Duodenal mucosa (tissue), 2 donors: ENCODE measurements around the gene SPSB4.
"Not testable (repeated sequence)": the region's sequence is repeated elsewhere in the genome, so short reads cannot be mapped to it uniquely, and the experiment has no call there.

Experiments
- H3K27ac ChIP-seq: one replicate; pipeline ENCODE4 v1.7.0; 2013; ENCODE audit warnings: low read depth, low read length
- H3K27me3 ChIP-seq, 2 donors: one replicate each; pipeline ENCODE4 v1.7.0; 2013; ENCODE audit warnings: low read length in 2 of 2, control low read depth in 1 of 2; ENCODE audit not compliant: insufficient read depth in 2 of 2, control insufficient read depth in 1 of 2
- H3K36me3 ChIP-seq, 2 donors: one replicate each; pipeline ENCODE4 v1.7.0; 2013; ENCODE audit warnings: low read length in 2 of 2, control low read depth in 1 of 2; ENCODE audit not compliant: insufficient read depth in 2 of 2, control insufficient read depth in 1 of 2
- H3K4me1 ChIP-seq, 2 donors: one replicate each; pipeline ENCODE4 v1.7.0; 2013; ENCODE audit warnings: low read length in 2 of 2, control low read depth in 1 of 2; ENCODE audit not compliant: insufficient read depth in 2 of 2, control insufficient read depth in 1 of 2
- H3K4me3 ChIP-seq, 2 donors: one replicate each; pipeline ENCODE4 v1.7.0; 2013; ENCODE audit warnings: low read length in 2 of 2, low read depth in 1 of 2
- H3K9ac ChIP-seq, 2 donors: one replicate each; pipeline ENCODE4 v1.7.0; 2013; ENCODE audit warnings: low read length in 2 of 2, low read depth in 1 of 2
- H3K9me3 ChIP-seq, 2 donors: one replicate each; pipeline ENCODE4 v1.7.0; 2013; ENCODE audit warnings: low read length in 2 of 2, control low read depth in 1 of 2; ENCODE audit not compliant: control insufficient read depth in 1 of 2

The SPSB4 gene

DNA sequence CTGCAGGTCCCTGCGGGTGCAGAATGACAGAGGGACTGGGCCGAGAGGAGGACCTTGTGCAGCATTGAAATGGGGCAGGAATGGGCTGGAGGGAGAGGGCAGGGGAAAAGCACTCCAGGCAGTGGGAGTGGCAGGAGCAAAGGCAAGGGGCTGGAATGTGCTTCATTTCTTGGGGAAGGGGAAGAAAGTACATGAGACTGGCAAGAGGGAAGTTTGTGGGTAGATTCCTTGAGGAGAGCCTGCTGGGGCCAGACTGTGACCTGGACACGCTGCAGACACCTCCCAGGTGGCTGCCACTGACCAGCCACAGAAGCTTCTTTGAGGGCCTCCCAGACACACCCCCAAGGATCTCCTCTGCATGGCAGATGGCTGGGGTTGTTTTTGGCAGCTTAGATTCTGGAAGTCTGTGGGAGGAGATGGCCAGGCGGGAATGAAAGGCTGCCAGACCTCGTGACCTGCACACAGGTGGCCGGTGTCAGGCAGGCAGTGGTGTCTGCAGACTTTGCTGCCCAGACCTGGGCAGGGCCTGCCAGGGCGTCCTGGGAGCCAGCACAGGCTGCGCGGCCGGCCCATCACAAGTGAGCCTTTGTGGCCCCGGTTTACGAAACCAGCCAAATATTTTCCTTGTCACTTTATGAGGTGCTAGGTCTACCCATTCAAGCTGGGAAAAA is 53.1 kb downstream of the SPSB4 start:
- no peak overlapping the region for H3K27ac ChIP-seq
- no peaks in the 10 kb centered on the region for H3K36me3 ChIP-seq
- H3K9ac ChIP-seq: no peak overlapping the region
- H3K4me3 ChIP-seq: no peak overlapping the region
- no peaks in the 10 kb centered on the region for H3K9me3 ChIP-seq
- H3K27me3 ChIP-seq: no peaks in the 10 kb centered on the region
- no peaks in the 10 kb centered on the region for H3K4me1 ChIP-seq

DNA sequence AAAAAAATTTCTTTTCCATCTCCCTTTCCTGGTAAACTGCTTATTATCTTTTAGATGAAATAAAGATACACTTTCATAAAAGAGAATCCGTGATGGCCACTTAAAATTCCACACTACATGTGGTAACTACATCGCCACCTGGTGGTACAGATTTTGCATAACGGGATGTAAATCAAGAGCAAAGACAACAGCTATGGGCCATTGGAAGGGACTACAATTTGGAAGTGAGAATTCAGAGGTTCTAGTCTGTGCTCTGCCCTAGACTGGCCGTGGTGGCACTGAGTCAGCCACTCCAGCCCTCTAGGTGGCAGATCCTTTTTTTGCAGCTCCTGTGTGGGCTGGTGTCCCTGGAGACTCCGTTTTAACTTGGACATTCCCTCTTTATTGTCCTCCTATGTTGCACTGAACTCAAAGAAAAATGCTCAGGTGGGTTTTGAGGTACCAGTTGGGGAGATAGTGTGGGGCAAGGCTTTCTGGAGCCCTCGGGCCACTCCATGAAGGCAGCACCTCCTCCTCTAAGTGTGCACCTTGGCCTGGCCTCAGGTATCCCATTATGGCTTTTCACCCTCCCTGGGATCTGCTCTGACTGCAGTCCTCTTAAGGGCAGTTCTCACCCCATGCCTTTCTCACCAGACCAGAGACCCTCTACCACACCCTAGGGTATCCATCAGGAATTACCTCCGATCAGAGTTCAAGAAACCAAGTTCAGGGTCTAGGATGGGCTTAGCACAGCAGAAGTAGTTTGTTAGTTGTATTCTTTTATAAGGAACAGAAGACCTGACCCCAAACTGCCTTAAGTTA is 54.9 kb downstream of the SPSB4 start:
- H3K27ac ChIP-seq: no peak overlapping the region
- no peak overlapping the region for H3K4me3 ChIP-seq
- peaks cover 0 to 3% of the 10 kb centered on the region in 2 donors for H3K9me3 ChIP-seq
- H3K27me3 ChIP-seq: no peaks in the 10 kb centered on the region
- H3K4me1 ChIP-seq: no peaks in the 10 kb centered on the region
- H3K36me3 ChIP-seq: no peaks in the 10 kb centered on the region
- no peak overlapping the region for H3K9ac ChIP-seq

DNA sequence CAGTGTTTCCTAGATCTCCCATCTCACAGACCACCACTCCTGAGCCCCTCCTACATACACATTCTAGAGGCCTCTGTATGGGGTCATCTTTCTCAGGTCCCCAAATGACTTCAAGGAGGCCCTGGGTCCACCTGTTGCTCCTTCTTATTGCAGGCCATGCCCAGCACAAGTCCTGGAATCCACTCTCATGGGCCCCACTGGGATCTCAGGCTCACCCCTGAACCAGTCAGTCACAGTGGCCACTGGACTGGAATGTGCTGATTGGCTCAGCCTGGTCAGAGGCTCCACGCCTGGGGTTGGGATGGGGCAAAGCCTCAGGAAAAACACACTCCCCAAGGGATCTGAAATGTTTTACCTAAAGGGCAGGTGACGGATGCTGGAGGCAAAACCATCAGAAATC is 55.7 kb downstream of the SPSB4 start:
- no peak overlapping the region for H3K9ac ChIP-seq
- H3K4me3 ChIP-seq: no peak overlapping the region
- H3K36me3 ChIP-seq: no peaks in the 10 kb centered on the region
- H3K27me3 ChIP-seq: no peaks in the 10 kb centered on the region
- H3K4me1 ChIP-seq: no peaks in the 10 kb centered on the region
- no peak overlapping the region for H3K27ac ChIP-seq
- peaks cover 0 to 3% of the 10 kb centered on the region in 2 donors for H3K9me3 ChIP-seq

DNA sequence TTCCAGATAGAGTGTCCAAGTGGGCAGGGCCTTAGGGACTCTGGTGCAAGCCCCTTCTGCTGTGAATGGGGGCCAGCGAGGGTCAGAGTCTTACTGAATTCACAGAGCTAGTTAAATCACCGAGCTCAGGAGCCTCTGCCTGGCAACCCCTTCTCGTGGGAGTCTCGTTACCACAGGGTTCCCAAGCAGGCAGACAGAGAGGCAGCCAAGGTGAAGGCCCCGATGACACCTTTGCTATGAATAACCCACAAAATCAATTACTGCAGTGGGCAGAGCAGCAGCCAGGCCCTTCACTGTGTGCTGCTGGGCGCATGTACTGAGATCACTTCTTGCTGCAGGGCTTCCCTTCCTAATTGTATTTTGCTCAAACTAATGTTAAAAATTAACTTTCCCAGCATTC is 56.9 kb downstream of the SPSB4 start:
- Histone ChIP-seq H3K27ac (no peak overlapping the region), H3K27me3 (no peaks in the 10 kb centered on the region), H3K9me3 (peaks cover 0 to 3% of the 10 kb centered on the region in 2 donors), H3K4me1 (no peaks in the 10 kb centered on the region), H3K36me3 (no peaks in the 10 kb centered on the region), H3K9ac (no peak overlapping the region), H3K4me3 (no peak overlapping the region)

DNA sequence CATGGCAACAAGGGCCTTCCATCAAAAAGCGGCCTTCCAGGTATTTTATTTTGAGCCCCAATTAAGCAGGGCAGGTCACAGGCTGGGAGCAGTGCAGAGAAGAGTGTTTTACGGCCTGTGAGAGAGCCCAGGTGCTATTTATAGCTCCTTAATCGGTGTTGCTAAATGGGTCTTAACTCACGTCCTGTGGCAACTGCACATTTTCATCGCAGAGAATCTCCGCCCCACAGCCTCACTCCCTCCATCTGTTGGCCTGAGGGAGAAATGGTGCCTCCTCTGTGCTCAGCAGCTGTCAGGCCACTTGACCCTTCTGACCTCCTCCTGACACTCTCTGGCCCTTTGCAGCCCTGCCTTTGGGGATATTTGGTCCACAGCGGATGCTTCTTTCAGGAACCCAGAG is 58.6 kb downstream of the SPSB4 start:
- H3K27ac ChIP-seq: no peak overlapping the region
- H3K9me3 ChIP-seq: peaks cover 0 to 3% of the 10 kb centered on the region in 2 donors
- H3K9ac ChIP-seq: no peak overlapping the region
- H3K4me3 ChIP-seq: no peak overlapping the region
- no peaks in the 10 kb centered on the region for H3K4me1 ChIP-seq
- H3K36me3 ChIP-seq: no peaks in the 10 kb centered on the region
- H3K27me3 ChIP-seq: no peaks in the 10 kb centered on the region

DNA sequence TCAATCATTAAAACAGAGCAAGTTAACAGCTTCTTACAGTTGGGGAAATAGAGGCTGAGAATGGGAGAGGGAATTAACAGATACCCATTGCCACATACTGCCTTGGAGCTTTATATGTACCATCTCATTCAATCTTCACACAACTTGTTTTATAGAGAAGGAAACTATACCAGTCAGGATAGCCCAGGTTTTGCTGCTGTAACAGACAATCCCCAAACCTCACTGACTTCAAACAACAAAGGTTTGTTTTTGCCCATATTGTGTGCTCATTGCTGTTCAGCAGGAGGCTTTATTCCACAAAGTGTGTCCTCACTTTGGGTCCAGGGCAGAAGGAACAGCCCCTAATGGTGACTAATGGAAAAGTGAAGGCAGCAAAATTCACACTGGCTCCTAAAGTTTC is 59.2 kb downstream of the SPSB4 start:
- Histone ChIP-seq H3K4me1 (no peaks in the 10 kb centered on the region), H3K27me3 (no peaks in the 10 kb centered on the region), H3K27ac (no peak overlapping the region), H3K9me3 (peaks cover 0 to 3% of the 10 kb centered on the region in 2 donors), H3K9ac (no peak overlapping the region), H3K36me3 (no peaks in the 10 kb centered on the region), H3K4me3 (no peak overlapping the region)

DNA sequence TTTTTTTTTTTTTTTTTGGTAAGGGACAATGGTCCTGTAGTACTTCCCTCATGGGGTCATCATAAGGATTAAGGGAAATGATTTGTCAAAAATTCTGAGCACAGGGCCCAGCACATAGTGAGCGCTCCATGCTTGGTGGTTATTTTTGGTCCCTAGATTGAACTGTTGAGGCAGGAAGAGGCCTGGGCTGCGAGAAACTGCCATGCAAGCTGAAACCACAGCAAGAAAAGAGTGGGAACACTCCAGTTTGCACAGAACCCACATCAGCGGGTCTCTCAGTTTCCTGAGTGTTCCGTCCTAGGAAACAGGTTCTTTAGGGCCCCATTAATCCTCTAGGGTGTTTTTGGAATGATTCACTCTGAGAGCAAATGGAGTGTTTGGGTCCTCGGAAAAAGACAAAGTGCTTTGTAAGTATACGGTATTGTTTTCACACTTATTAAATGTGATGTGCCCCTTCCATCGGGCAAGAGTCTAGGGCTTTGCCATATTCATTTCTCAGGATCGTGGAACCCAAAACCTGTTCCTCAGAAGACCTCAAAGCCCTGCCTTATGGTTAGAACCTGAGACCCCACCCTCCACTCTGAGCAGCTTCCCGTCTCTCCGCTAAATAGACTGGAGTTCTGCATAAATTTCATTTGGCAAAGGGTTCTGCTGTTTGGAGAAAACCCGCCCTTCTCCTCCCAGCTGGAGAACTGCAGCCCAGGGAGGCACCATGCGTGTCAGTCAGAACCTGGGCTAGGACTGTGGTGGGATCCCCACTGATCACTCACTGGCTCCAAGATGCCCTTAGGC is 60.4 kb downstream of the SPSB4 start:
- no peak overlapping the region for H3K4me3 ChIP-seq
- H3K27me3 ChIP-seq: no peaks in the 10 kb centered on the region
- peaks cover 0 to 3% of the 10 kb centered on the region in 2 donors for H3K9me3 ChIP-seq
- no peak overlapping the region for H3K9ac ChIP-seq
- no peak overlapping the region for H3K27ac ChIP-seq
- H3K36me3 ChIP-seq: no peaks in the 10 kb centered on the region
- no peaks in the 10 kb centered on the region for H3K4me1 ChIP-seq

DNA sequence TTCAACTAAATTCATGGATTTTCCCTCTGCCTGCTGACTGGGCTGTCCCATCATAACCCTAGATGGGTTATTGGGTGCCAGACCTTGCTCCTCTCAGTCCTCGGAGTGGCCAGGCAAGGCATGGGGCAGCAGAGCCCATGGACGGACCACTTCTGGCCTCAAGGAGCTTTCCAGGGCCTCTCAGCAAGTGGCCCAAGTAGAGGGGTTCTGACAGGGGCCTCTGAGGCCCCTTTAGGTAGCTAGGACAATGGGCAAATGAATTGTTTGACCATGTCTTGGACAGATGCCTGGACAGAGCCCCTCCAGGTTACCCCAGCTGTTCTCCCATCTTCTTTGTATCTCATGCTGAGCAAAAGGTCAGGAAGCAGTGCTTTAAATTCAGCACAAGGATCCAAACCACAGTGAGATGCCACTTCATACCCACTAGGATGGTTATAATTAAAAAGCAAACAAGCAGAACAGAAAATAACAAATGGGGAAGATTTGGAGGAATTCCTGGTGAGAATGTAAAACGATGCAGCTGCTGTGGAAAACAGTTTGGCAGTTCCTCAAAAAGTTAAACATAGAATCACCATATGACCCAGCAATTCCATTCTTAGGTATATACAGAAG is 61.6 kb downstream of the SPSB4 start:
- H3K27me3 ChIP-seq: no peaks in the 10 kb centered on the region
- H3K27ac ChIP-seq: no peak overlapping the region
- H3K9me3 ChIP-seq: peaks cover 0 to 3% of the 10 kb centered on the region in 2 donors
- H3K36me3 ChIP-seq: no peaks in the 10 kb centered on the region
- no peak overlapping the region for H3K9ac ChIP-seq
- no peaks in the 10 kb centered on the region for H3K4me1 ChIP-seq
- no peak overlapping the region for H3K4me3 ChIP-seq

DNA sequence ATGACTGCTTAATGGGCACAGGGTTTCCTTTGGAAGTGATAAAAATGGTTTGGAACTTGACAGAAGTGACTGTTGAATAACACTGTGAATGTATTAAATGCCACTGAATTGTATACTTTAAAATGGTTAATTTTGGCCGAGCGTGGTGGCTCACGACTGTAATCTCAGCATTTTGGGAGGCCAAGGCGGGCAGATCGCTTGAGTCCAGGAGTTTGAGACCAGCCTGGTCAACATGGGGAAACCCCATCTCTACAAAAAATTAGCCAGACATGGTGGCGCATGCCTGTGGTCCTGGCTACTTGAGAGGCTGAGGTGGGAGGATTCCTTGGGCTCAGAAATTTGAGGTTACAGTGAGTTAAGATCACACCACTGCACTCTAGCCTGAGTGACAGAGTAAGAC is 62.5 kb downstream of the SPSB4 start:
- not testable (repeated sequence) for H3K27me3 ChIP-seq, H3K4me3 ChIP-seq, H3K36me3 ChIP-seq, H3K27ac ChIP-seq, H3K4me1 ChIP-seq, H3K9me3 ChIP-seq, H3K9ac ChIP-seq
